ENCODE measurements around the gene SLC5A5. TPM values are rescaled to one million over a fixed set of nuclear protein-coding genes. Genes with fewer than 3 reads are reported as not detected.

The SLC5A5 gene
- total and polyA plus RNA-seq, 2 of the 4 experiments (the other 2 are of a cell fraction): not detected

DNA sequence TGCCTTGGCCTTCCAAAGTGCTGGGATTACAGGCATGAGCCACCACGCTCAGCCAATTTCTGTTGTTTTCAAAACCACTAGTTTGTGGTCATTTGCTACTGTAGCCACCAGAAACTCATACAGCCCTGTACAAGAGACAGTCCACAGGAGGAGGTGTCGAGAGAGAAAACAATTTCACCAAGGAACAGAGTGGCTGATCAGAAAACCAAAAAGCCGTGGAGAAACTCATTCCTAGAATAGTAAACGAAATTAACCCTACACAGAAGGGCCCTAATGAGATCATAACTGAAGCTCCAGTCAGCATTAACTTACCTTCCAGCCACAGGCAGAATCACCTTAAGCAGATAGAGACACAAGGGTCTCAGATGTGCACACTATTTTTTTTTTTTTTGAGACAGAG, 57.3 kb downstream of the SLC5A5 start:
- POLR2A ChIA-PET (ENCODE audit: unreplicated experiment): no interaction called here
- CTCF ChIA-PET: interaction anchor here (1.0 kb wide), 1 partner anchor 69 kb away, joined by 5 read pairs; the partner anchor contains the start of gene RPL18A
- dilution Hi-C loops (cut with HindIII; ENCODE audit: low sequenced_read_pairs, unreplicated experiment) (no loop called here), in situ Hi-C loops (cut with MboI; ENCODE audit: low sequenced_read_pairs) (loop anchor here (25.0 kb wide), 1 partner anchor 133 kb away; no protein-coding TSS in a partner anchor), intact Hi-C loops (cut with micrococcal nuclease) (no loop called here)
- Histone ChIP-seq H3K9me3 (ENCODE audit: control insufficient read depth, insufficient read depth, low read length) (no peaks in the 10 kb centered on the region), H4K5ac (ENCODE audit: low read depth, low read length) (no peak overlapping the region), H3K36me3 (ENCODE audit: control insufficient read depth, insufficient read depth, low read length) (no peaks in the 10 kb centered on the region), H3K18ac (ENCODE audit: low read depth, low read length) (no peak overlapping the region), H3K14ac (replicated peaks; ENCODE audit: low read depth, low read length) (no peak overlapping the region), H3K23ac (ENCODE audit: low read depth, low read length) (no peak overlapping the region), H3K4me3 (ENCODE audit: insufficient read depth, low read depth, low read length) (no peak overlapping the region), H2BK5ac (ENCODE audit: low read depth, low read length, poor library complexity, severe bottlenecking) (no peak overlapping the region), H3K27me3 (ENCODE audit: control insufficient read depth, insufficient read depth, low read length) (peaks cover 4% of the 10 kb centered on the region), H3K27ac (ENCODE audit: insufficient read depth, low read length) (no peak overlapping the region), H2BK120ac (ENCODE audit: low read depth, low read length) (no peak overlapping the region), H2AK5ac (ENCODE audit: low read depth, low read length) (no peak overlapping the region), H4K91ac (ENCODE audit: insufficient read depth, low read depth, low read length) (no peak overlapping the region), H4K20me1 (ENCODE audit: insufficient read depth, low read length) (no peaks in the 10 kb centered on the region), H3K4ac (ENCODE audit: low read depth, low read length) (no peak overlapping the region), H3K79me1 (ENCODE audit: low read depth in 1 of 2, low read length in 2 of 2) (peaks cover 0 to 12% of the 10 kb centered on the region in 2 experiments; a peak in 3 of 4 replicates), H3K4me1 (ENCODE audit: control insufficient read depth, insufficient read depth, low read length) (peaks cover 3% of the 10 kb centered on the region; the same call in 1 of the 2 replicates), H4K8ac (ENCODE audit: low read depth in 2 of 2, low read length in 2 of 2) (no peak overlapping the region), H2BK15ac (ENCODE audit: low read depth, low read length) (no peak overlapping the region), H2BK20ac (ENCODE audit: low read depth, low read length) (no peak overlapping the region), H3K9ac (ENCODE audit: low read depth, low read length) (no peak overlapping the region), H3K9me1 (ENCODE audit: insufficient read depth, low read length) (peaks cover 3% of the 10 kb centered on the region), H3K56ac (ENCODE audit: extremely low read depth, insufficient read depth, low read length) (no peak overlapping the region), H2AK9ac (replicated peaks; ENCODE audit: low read depth, low read length, poor library complexity) (no peak overlapping the region), H2AFZ (replicated peaks; ENCODE audit: low read length, poor library complexity) (no peak overlapping the region), H3K4me2 (ENCODE audit: low read depth, low read length) (no peak overlapping the region)
- DNase-seq (no peak), ATAC-seq (ENCODE audit: low read depth) (no peak)
- TF ChIP-seq BHLHE40 (IDR thresholded peaks at IDR 0.05; ENCODE audit: low read depth, low read length): no peak
- no peak for TF ChIP-seq NFE2L2 (IDR thresholded peaks at IDR 0.05; ENCODE audit: low read depth, low read length)
- no peak for TF ChIP-seq SMC3 (IDR thresholded peaks at IDR 0.05; ENCODE audit: low read depth, low read length)
- TF ChIP-seq, protein P1, sequence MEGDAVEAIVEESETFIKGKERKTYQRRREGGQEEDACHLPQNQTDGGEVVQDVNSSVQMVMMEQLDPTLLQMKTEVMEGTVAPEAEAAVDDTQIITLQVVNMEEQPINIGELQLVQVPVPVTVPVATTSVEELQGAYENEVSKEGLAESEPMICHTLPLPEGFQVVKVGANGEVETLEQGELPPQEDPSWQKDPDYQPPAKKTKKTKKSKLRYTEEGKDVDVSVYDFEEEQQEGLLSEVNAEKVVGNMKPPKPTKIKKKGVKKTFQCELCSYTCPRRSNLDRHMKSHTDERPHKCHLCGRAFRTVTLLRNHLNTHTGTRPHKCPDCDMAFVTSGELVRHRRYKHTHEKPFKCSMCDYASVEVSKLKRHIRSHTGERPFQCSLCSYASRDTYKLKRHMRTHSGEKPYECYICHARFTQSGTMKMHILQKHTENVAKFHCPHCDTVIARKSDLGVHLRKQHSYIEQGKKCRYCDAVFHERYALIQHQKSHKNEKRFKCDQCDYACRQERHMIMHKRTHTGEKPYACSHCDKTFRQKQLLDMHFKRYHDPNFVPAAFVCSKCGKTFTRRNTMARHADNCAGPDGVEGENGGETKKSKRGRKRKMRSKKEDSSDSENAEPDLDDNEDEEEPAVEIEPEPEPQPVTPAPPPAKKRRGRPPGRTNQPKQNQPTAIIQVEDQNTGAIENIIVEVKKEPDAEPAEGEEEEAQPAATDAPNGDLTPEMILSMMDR (conservative IDR thresholded peaks at IDR 0.05; ENCODE audit: low read depth, low read length): no peak
- TF ChIP-seq, protein P2, sequence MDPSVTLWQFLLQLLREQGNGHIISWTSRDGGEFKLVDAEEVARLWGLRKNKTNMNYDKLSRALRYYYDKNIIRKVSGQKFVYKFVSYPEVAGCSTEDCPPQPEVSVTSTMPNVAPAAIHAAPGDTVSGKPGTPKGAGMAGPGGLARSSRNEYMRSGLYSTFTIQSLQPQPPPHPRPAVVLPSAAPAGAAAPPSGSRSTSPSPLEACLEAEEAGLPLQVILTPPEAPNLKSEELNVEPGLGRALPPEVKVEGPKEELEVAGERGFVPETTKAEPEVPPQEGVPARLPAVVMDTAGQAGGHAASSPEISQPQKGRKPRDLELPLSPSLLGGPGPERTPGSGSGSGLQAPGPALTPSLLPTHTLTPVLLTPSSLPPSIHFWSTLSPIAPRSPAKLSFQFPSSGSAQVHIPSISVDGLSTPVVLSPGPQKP (IDR thresholded peaks at IDR 0.05; ENCODE audit: borderline replicate concordance, low read depth, low read length): no peak
- TF ChIP-seq POLR2A (IDR thresholded peaks at IDR 0.05; ENCODE audit: low read depth, low read length): no peak
- TF ChIP-seq MXI1 (IDR thresholded peaks at IDR 0.05; ENCODE audit: borderline replicate concordance, low read depth, low read length): no peak
- no peak for TF ChIP-seq RFX5 (IDR thresholded peaks at IDR 0.05; ENCODE audit: low read depth, low read length)
- TF ChIP-seq, protein P3, sequence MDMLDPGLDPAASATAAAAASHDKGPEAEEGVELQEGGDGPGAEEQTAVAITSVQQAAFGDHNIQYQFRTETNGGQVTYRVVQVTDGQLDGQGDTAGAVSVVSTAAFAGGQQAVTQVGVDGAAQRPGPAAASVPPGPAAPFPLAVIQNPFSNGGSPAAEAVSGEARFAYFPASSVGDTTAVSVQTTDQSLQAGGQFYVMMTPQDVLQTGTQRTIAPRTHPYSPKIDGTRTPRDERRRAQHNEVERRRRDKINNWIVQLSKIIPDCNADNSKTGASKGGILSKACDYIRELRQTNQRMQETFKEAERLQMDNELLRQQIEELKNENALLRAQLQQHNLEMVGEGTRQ (IDR thresholded peaks at IDR 0.05; ENCODE audit: low read depth, low read length): no peak
- BruUV-seq (replicated peaks): no TSS peak
- WGBS, 2 experiments (ENCODE audit: extremely low coverage in 2 of 2, insufficient read length in 1 of 2): no CpG with 5 or more reads among the region's 4 CpGs
